HL-60/S4 (cell line): Measurements from ENCODE around the gene TMEM221.

Experiments
- in situ Hi-C: fragments of 300-500 bp; cut with MboI; formaldehyde crosslinking; loops from 2 replicates; pipeline ENCODE4 v1.14.3; 2022; ENCODE audit warnings: low sequenced_read_pairs

Gene TMEM221

GRCh38 chr19:17406046-17406886 is 42.2 kb downstream of the TMEM221 start:
- in situ Hi-C loops, result no loop called here

GRCh38 chr19:17405250-17406045 is 43.0 kb downstream of the TMEM221 start, which contains the start of gene BST2:
BST2 (minus strand) TSS chr19:17405630; CDS start chr19:17405575, 55 bp downstream.
- in situ Hi-C loops, result no loop called here

- in situ Hi-C loops, result no loop called here
These were observed 43.7 kb downstream of the TMEM221 start for GRCh38 chr19:17404621-17405249.

- in situ Hi-C loops, result no loop called here
These were observed 44.5 kb downstream of the TMEM221 start for GRCh38 chr19:17404015-17404414.

GRCh38 chr19:17402982-17403855 is 45.2 kb downstream of the TMEM221 start:
- in situ Hi-C loops, result no loop called here

- in situ Hi-C loops, result no loop called here
These were observed 46.8 kb downstream of the TMEM221 start for GRCh38 chr19:17401628-17402027.

GRCh38 chr19:17398902-17399527 is 49.5 kb downstream of the TMEM221 start:
- in situ Hi-C loops, result loop anchor here (5.0 kb wide), 1 partner anchor 68 kb away; no protein-coding TSS in a partner anchor

GRCh38 chr19:17394891-17395415 is 53.5 kb downstream of the TMEM221 start:
- in situ Hi-C loops, result loop anchor here (5.0 kb wide), 1 partner anchor 72 kb away; no protein-coding TSS in a partner anchor

GRCh38 chr19:17393914-17394313 is 54.6 kb downstream of the TMEM221 start, which contains the start of gene CCDC194:
CCDC194 (minus strand) TSS chr19:17394196; CDS start chr19:17394158, 38 bp downstream.
- in situ Hi-C loops, result no loop called here

- in situ Hi-C loops, result no loop called here
These were observed 55.5 kb downstream of the TMEM221 start for GRCh38 chr19:17393002-17393401.

GRCh38 chr19:17391371-17392151 is 56.9 kb downstream of the TMEM221 start:
- in situ Hi-C loops, result no loop called here

GRCh38 chr19:17390665-17391370 is 57.6 kb downstream of the TMEM221 start:
- in situ Hi-C loops, result no loop called here

- in situ Hi-C loops, result loop anchor here (5.0 kb wide), 2 partner anchors 43 to 103 kb away; no protein-coding TSS in a partner anchor
These were observed 58.4 kb downstream of the TMEM221 start for GRCh38 chr19:17389957-17390664.

GRCh38 chr19:17389288-17389687 is 59.2 kb downstream of the TMEM221 start:
- in situ Hi-C loops, result loop anchor here (5.0 kb wide), 2 partner anchors 42 to 102 kb away; no protein-coding TSS in a partner anchor

- in situ Hi-C loops, result loop anchor here (5.0 kb wide), 2 partner anchors 39 to 99 kb away; no protein-coding TSS in a partner anchor
These were observed 62.4 kb downstream of the TMEM221 start for GRCh38 chr19:17385878-17386611.
